Activated B cell treated with CpG ODN at 0.5 μM for 24 hours (primary cell): ENCODE measurements around the gene WDFY4. TPM values are rescaled to one million over a fixed set of nuclear protein-coding genes. Genes with fewer than 3 reads are reported as not detected.

Source experiments
- ATAC-seq: fragments of 200-7000 bp; cut with Tn5 transposase; one replicate; pipeline ENCODE4 v1.10.0; 2021; ENCODE audit warnings: low read depth, mild to moderate bottlenecking, moderate library complexity
- CTCF ChIA-PET: fragments of 350-600 bp; sonication (Branson Sonifier 250); formaldehyde crosslinking; loops from one replicate; lab custom pipeline; 2021; ENCODE audit warnings: antibody characterized with exemption; lab: Charles Lee
- POLR2A ChIA-PET: fragments of 350-600 bp; sonication (Branson Sonifier 250); formaldehyde crosslinking; loops from one replicate; lab custom pipeline; 2021; ENCODE audit warnings: antibody characterized with exemption; lab: Charles Lee
- DNase-seq: peaks from one replicate; pipeline ENCODE4 v3.0.0; 2022
- H3K27ac Mint-ChIP-seq: one replicate; pipeline ENCODE4 v1.8.0; 2020; ENCODE audit warnings: mixed read lengths
- H3K27me3 Mint-ChIP-seq: one replicate; pipeline ENCODE4 v1.8.0; 2021; ENCODE audit warnings: mixed read lengths
- H3K36me3 Mint-ChIP-seq: one replicate; pipeline ENCODE4 v1.8.0; 2021; ENCODE audit warnings: low read depth, mixed read lengths
- H3K4me1 Mint-ChIP-seq: one replicate; pipeline ENCODE4 v1.8.0; 2021; ENCODE audit warnings: mixed read lengths
- H3K4me3 Mint-ChIP-seq: one replicate; pipeline ENCODE4 v1.8.0; 2020; ENCODE audit warnings: mild to moderate bottlenecking, mixed read lengths
- H3K9me3 Mint-ChIP-seq: one replicate; pipeline ENCODE4 v1.8.0; 2020; ENCODE audit warnings: mixed read lengths
- intact Hi-C: fragments of 100-400 bp; cut with micrococcal nuclease; formaldehyde crosslinking; loops from one replicate; pipeline ENCODE4 v1.15.1; 2024
- total RNA-seq: library from RNA; stranded (reverse); gene quantifications from 2 replicates; pipeline ENCODE4 v1.2.3, GENCODE V29; 2022
- TF ChIP-seq, protein P1 (sequence below): fragments of 200-600 bp; IDR thresholded peaks from one replicate; pipeline ENCODE4 v1.8.0; 2022; ENCODE audit warnings: antibody characterized with exemption, mild to moderate bottlenecking

The WDFY4 gene
- total RNA-seq, 1 donor from 2014 or later: 488 TPM

DNA sequence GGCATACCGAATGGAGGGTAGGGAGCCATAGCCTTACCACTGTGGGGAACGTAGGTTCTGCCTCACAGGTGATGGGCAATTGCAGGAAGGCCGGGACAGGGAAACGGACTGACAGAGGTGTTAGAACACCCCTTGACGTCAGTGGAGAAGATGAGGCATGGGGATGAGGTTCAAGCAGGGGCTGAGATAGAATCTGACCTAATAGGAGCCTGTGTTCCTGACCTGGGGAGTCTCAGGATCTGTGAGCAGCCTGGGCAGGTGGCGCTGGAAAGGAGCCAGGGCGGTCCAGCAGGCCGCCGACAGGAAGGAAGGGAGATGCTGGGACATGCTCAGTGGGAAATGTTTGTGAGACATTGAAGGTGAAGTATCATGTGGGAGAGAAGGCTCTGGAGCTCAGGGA, 109.4 kb downstream of the WDFY4 start:
- Mint-ChIP-seq H3K9me3 (no peaks in the 10 kb centered on the region), H3K27me3 (no peaks in the 10 kb centered on the region), H3K27ac (no peak overlapping the region), H3K36me3 (peaks cover 47% of the 10 kb centered on the region), H3K4me3 (no peak overlapping the region), H3K4me1 (peaks cover 12% of the 10 kb centered on the region)
- TF ChIP-seq, protein P1, sequence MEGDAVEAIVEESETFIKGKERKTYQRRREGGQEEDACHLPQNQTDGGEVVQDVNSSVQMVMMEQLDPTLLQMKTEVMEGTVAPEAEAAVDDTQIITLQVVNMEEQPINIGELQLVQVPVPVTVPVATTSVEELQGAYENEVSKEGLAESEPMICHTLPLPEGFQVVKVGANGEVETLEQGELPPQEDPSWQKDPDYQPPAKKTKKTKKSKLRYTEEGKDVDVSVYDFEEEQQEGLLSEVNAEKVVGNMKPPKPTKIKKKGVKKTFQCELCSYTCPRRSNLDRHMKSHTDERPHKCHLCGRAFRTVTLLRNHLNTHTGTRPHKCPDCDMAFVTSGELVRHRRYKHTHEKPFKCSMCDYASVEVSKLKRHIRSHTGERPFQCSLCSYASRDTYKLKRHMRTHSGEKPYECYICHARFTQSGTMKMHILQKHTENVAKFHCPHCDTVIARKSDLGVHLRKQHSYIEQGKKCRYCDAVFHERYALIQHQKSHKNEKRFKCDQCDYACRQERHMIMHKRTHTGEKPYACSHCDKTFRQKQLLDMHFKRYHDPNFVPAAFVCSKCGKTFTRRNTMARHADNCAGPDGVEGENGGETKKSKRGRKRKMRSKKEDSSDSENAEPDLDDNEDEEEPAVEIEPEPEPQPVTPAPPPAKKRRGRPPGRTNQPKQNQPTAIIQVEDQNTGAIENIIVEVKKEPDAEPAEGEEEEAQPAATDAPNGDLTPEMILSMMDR: no peak
- no peak for ATAC-seq
- ChIA-PET POLR2A (no interaction called here), CTCF (interaction anchor here (1.0 kb wide), 1 partner anchor 24 kb away, joined by 3 read pairs; no protein-coding TSS in a partner anchor)
- intact Hi-C loops: loop anchor here (5.0 kb wide), 1 partner anchor 33 kb away; no protein-coding TSS in a partner anchor
- no peak for DNase-seq

DNA sequence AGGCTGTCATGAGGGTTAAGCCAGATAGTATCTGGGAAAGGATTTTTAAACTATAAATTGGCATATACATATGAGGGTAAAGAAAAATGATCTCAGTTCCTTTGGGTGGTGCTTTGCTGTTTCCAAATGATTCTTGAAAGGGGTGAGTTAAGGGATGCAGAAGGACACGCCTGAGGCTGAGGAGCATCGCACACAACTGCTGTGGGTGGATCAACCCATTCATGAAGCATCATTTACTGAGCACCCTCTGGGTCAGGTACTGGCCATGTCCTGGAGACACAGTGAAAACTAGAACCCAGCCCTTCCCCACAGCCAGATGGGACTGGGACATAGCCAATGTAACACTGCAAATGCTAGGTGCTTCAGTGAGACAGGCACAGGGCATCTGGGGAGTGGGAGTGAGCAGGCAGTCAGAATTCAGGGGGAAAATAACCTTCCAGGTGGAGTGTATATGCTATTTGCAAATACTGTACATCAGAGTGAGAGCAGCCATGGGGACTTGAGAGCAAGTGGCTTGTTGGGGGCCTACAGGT, 112.1 kb downstream of the WDFY4 start:
- ATAC-seq: no peak
- Mint-ChIP-seq H3K9me3 (no peaks in the 10 kb centered on the region), H3K4me3 (no peak overlapping the region), H3K36me3 (peaks cover 41% of the 10 kb centered on the region), H3K27me3 (no peaks in the 10 kb centered on the region), H3K27ac (peak overlapping the region; percentile 68), H3K4me1 (peaks cover 39% of the 10 kb centered on the region)
- no peak for DNase-seq
- CTCF ChIA-PET: no interaction called here
- TF ChIP-seq, protein P1: no peak
- intact Hi-C loops: no loop called here
- POLR2A ChIA-PET: no interaction called here

DNA sequence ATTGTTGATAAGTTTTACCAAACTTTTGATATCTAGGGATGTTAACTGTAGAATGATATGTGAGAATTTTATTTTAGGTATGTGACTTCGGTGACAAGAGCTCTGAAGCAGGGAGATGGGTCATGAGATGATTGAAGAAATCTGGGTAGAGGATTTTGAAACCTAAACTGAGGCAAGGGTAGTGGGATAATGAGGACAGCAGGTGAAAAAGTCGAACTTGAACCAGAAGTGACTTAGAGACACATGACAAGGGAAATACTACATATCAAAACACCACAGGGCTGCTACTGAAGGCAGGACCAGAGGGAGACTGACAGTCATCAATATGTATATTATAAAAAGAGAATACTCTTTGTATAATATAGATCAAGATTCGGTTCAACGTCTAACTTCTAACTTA, 113.2 kb downstream of the WDFY4 start:
- intact Hi-C loops: no loop called here
- Mint-ChIP-seq H3K27me3 (no peaks in the 10 kb centered on the region), H3K9me3 (no peaks in the 10 kb centered on the region), H3K4me1 (peaks cover 50% of the 10 kb centered on the region), H3K4me3 (no peak overlapping the region), H3K36me3 (peaks cover 45% of the 10 kb centered on the region), H3K27ac (peak overlapping the region; percentile 27)
- POLR2A ChIA-PET: no interaction called here
- CTCF ChIA-PET: no interaction called here
- no peak for ATAC-seq
- DNase-seq: no peak
- TF ChIP-seq, protein P1: no peak

DNA sequence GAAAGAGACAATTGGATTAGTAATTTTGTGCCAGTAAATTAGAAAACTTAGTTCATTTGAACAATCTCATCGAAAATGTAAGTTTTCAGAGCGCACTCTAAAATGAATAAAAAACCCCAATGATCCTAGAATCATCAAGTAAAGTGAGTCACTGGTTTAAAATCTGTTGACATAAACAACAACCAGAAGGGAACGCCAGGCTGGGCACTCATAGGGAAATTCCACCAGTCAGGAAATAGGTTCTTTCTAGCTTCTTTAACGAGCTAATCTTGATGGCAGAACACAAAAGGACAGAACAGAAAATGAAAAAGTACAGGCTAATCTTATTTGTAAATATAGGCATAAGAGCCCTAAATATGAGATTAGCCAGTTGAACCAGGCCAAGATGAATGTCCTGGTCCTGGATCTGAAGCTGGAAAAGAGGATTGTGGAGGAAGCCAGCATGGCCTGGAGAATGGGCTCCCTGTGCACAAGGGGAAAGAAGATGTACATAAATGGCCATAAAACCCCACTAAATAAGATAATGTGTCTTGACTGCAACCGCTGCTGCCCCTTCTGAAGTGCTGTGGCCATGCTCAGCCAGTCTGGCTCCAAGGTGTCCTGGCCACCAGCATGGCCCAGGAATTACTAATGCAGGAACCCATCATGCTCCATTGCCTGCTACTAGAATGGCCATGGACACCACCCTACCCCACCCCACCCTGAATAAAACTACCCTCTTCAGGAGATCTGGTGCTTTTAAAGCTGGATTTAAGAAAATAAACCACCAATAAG, 114.0 kb downstream of the WDFY4 start:
- DNase-seq (no peak), ATAC-seq (no peak)
- ChIA-PET CTCF (interaction anchor here (1.1 kb wide), 1 partner anchor 141 kb away, joined by 4 read pairs; no protein-coding TSS in a partner anchor), POLR2A (interaction anchor here (1.0 kb wide), 1 partner anchor 127 kb away, joined by 4 read pairs; no protein-coding TSS in a partner anchor)
- peaks cover 53% of the 10 kb centered on the region for H3K36me3 Mint-ChIP-seq
- peaks cover 58% of the 10 kb centered on the region for H3K4me1 Mint-ChIP-seq
- no peak overlapping the region for H3K4me3 Mint-ChIP-seq
- peak overlapping the region; percentile 92 for H3K27ac Mint-ChIP-seq
- H3K27me3 Mint-ChIP-seq: no peaks in the 10 kb centered on the region
- H3K9me3 Mint-ChIP-seq: no peaks in the 10 kb centered on the region
- TF ChIP-seq, protein P1: no peak
- intact Hi-C loops: no loop called here
